ENCODE measurements around the gene ABHD8.

ABHD8 gene

DNA sequence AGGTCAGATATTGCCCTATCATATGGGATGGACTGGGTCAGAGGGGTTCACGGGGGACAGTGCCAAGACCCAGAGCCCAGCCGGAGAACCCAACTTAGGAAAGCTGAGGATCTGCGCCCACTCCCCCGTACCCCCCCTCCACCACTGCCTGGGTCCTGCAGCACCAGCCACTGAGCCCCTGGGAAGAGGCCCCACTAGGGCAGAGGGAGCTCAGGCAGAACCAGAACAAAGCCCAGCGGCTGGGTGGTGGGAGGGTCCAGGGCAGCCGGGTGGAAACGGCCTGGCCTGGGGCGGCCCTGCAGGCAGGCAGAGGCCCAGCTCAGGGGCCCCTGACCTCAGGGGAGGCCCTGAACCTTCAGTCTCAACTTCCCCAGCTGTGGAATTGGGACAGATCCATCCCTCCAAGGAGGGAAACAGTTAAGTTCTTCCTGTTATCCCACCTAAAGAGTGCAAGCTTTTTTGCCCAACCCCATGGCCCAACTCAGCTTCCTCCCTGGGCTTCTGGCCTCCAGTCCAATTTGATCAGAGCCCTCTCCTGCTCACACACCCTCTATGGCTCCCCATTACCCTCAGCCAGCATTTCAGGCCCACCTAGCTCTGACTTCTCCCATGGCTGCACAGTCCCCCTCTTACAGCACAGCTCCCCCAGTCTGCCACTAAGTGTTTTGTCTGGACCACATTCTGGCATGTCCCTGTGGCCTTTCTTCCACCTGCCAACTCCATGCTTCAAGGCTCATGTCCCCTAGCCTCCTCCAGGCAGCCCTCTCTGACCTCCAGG, 60.6 kb downstream of the ABHD8 start:
- H3K4me3 ChIP-seq (ENCODE audit: low read depth, low read length), result no peak overlapping the region
- TF ChIP-seq CTCF (IDR thresholded peaks at IDR 0.05; ENCODE audit: borderline replicate concordance, insufficient read depth, low read depth, low read length), result no peak
